Activated T-cell treated with anti-CD3 and anti-CD28 coated beads for 24 hours (primary cell): ENCODE measurements around the gene CAPN13.

Source experiments
- DNase-seq: peaks from one replicate; pipeline ENCODE4 v3.0.0-alpha.2; 2020; ENCODE audit warnings: low read depth

The CAPN13 gene

DNA sequence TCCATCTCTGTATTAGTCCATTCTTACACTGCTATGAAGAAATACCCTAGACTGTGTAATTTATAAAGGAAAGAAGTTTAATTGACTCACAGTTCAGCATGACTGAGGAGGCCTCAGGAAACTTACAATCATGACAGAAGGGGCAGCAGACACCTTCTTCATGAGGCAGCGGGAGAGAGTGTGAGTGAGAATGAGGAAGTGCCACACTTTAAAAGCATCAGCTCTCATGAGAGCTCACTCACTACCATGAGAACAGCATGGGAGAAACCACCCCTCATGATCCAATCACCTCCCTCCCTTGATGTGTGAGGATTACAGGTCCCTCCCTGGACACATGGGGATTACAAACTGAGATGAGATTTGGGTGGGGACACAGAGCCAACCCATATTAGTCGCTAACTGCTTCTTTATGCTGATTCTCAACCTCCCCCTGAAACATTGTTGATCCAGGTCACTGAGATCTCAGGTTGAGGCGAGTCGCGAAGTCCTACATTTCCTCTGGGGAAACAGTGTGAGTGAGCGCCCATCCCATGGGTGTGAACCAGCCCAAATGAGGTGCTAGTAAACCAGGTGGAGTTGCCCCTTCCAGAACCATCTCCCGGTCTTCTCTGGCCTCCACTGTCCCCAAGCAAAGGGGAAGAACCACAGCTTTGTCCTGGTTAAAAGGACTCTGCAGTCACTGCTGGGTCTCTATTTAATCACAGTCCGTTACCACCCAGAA, 123.8 kb downstream of the CAPN13 start:
- no peak for DNase-seq

DNA sequence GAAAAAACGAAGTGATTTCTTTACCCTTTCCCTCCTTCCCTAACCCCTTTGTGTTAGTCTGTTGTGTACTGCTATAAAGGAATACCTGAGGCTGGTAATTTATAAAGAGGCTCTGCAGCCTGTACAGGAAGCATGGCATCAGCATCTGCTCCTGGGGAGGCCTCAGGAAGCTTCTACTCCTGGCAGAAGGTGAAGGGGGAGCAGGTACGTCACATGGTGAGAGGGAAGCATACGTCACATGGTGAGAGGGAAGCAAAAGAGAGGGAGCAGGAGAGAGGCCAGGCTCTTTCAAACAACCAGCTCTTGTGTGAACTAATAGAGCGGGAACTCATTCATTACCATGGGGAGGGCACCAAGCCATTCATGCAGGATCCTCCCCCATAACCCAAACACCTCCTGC, 126.2 kb downstream of the CAPN13 start:
- no peak for DNase-seq

DNA sequence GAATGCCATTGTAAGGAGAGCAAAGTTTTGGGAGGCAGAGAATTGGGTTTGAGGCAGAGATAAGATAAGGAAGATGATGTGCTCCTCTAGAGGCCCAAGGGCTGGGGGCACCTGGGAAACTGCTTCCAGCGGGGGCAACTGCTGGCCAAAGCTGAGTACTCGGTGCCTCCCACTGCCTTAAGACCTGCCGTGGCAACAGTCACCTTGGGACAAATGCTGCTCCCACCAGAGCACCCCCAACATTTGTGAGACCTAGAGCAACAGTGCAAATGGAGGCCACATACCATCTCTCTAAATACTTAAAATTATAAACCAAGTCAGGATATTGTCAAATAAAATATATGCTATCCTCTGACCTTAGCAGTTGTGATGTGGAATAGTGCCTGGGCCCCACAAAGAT, 127.1 kb downstream of the CAPN13 start:
- DNase-seq, result no peak

GRCh38 chr2:30679426-30680088, 127.7 kb downstream of the CAPN13 start:
- no peak for DNase-seq

DNA sequence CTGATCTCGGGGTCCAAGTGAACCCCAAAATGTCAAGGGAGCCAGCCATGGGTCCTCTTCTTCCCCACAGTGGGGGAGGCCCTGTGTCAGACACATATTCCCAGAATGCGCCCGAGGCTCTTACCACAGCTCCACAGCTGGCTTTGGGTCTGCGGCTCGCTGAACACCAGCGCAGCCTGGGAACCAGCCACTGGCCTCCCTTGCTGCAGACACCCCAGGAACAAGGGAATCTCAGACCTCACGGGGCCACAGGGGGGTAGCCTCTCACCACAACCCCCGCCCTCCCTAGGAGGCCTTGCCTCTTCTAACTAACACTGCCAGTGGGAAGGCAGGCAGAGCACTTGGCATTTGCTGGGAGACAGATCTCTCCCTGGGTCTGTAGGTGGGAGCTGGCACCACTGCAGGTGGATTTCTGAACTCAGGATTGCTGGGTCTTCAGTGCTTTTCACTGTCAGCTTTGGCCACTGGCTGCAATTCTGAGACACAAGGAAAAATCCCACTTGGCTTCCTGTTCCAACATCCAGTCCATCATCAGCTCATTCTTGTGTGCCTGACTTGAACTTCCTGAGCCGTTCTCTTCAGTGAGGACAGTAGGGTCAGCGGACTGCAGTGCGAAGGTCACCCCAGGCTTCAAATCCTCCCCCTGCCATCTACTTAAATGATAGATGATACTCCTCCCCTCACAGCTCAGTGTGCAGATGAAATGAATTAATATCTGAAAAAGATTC, 128.7 kb downstream of the CAPN13 start:
- no peak for DNase-seq

DNA sequence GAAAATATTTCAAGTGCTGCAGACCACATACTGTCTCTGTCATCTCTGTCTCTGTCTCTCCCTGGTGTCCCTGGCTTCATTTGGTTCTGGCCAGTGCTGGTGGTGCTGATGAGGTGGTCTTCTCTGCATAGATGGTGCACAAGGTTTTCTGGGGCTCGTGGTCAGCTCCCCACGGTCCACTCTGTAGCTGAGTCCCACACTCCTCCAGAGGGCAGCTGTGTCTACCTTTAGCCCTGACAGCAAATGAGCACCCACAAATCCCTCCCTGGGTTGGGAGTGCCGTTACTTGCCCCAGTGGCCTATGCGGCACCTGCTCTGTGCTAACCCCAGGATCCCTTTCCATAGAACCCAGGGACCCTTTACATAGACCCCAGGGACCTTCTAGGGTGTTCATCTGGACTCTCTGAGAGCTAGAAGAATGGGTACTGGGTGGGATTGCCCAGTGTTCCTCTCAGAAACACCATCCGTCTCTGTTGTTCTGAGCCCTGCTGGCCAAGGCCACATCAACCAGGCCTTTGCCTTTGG, 129.3 kb downstream of the CAPN13 start:
- DNase-seq, result no peak

DNA sequence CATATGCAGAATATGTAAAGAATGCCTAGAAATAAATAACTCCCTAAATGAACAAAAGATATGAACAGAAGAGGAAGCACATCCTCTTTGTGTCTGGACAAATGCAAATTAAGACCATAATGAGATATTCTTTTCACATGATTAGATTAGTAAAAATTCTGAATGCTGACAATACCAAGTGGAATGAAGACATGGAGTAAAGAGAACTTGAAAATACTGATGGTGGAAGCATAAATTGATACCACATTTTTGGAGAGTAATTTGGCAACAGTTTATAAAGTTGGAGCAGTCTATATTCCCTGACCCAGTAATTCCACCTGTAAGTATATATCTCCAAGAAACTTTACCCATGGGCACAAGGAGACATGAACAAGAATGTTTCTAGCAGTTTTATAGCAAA, 130.0 kb downstream of the CAPN13 start:
- no peak for DNase-seq

DNA sequence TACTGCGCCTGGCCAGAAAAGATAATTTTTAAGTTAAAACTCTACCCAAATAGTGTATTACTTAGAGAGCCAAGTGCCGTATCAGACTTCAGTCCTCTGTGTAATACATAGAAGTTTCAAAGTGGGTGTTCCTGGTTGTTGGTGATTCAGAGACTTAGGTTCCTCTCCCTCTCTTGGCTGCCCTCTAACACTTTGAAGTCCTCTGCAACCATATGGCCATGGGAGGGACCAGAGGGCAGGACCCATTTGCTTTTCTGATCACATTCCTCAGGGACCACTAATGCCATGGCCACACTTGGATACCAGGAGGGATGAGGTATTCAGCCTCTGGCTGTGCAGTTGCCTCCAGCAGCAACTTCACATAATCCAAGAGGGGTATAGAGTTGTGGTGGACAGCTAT, 131.5 kb downstream of the CAPN13 start:
- DNase-seq, result no peak

DNA sequence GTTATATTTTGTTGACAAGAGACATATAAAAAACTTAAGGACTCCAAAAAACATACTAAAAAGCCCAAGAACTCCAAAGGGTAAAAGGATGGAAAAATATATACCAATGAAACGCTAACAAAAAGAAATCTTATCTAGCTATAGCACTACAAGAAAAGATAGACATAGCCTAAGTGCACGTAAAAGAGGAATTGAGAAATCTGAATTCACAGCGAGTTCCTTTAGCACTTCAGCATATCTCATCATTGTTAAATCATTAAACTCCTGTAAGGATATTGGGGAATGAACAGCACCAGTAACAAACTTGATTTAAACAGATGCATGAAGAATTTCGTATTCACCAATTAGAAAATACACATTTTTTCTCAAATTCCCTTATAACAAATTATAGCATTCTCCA, 134.1 kb downstream of the CAPN13 start:
- no peak for DNase-seq
